Endothelial cell (in vitro differentiated cells): ENCODE data around the gene SYNPO. TPM values are rescaled to one million over a fixed set of nuclear protein-coding genes. Genes with fewer than 3 reads are reported as not detected.

Source experiments
- DNase-seq: peaks from one replicate; pipeline ENCODE4 v3.0.0; 2021; ENCODE audit warnings: low spot score
- H3K27ac Mint-ChIP-seq: one replicate; pipeline ENCODE4 v1.8.0; 2021; ENCODE audit warnings: mixed read lengths, inconsistent platforms; ENCODE audit not compliant: unreplicated experiment
- H3K27me3 Mint-ChIP-seq: one replicate; pipeline ENCODE4 v1.8.0; 2021; ENCODE audit warnings: mild to moderate bottlenecking, moderate library complexity, mixed read lengths, inconsistent platforms; ENCODE audit not compliant: unreplicated experiment
- H3K36me3 Mint-ChIP-seq: one replicate; pipeline ENCODE4 v1.8.0; 2021; ENCODE audit warnings: mild to moderate bottlenecking, low read depth, mixed read lengths, inconsistent platforms; ENCODE audit not compliant: unreplicated experiment
- H3K4me1 Mint-ChIP-seq: one replicate; pipeline ENCODE4 v1.8.0; 2021; ENCODE audit warnings: mild to moderate bottlenecking, mixed read lengths, inconsistent platforms; ENCODE audit not compliant: unreplicated experiment
- H3K4me3 Mint-ChIP-seq: one replicate; pipeline ENCODE4 v1.8.0; 2021; ENCODE audit warnings: mild to moderate bottlenecking, mixed read lengths, inconsistent platforms; ENCODE audit not compliant: unreplicated experiment
- H3K9me3 Mint-ChIP-seq: one replicate; pipeline ENCODE4 v1.8.0; 2021; ENCODE audit warnings: mixed read lengths, inconsistent platforms; ENCODE audit not compliant: unreplicated experiment
- total RNA-seq: library from RNA; stranded (reverse); fragmentation: NEBNext Ultra II Directional; extraction: Animal tissue kit (Norgen Biotek cat#: 25700); gene quantifications from one replicate; pipeline ENCODE4 v1.2.1, GENCODE V29; 2021; ENCODE audit not compliant: unreplicated experiment
- TF ChIP-seq, protein P1 (sequence below): fragments of 200-600 bp; sonication (generic); IDR thresholded peaks from one replicate; pipeline ENCODE4 v1.5.0; 2021; ENCODE audit warnings: antibody characterized with exemption; ENCODE audit not compliant: unreplicated experiment

SYNPO gene
- total RNA-seq, 1 donor from 2014 or later = 94.3 TPM

- Mint-ChIP-seq H3K27me3 (peaks cover 11% of the 10 kb centered on the region), H3K4me1 (peaks cover 14% of the 10 kb centered on the region), H3K27ac (no peak overlapping the region), H3K9me3 (no peaks in the 10 kb centered on the region), H3K36me3 (peaks cover 18% of the 10 kb centered on the region), H3K4me3 (no peak overlapping the region)
- DNase-seq = no peak
- TF ChIP-seq, protein P1, sequence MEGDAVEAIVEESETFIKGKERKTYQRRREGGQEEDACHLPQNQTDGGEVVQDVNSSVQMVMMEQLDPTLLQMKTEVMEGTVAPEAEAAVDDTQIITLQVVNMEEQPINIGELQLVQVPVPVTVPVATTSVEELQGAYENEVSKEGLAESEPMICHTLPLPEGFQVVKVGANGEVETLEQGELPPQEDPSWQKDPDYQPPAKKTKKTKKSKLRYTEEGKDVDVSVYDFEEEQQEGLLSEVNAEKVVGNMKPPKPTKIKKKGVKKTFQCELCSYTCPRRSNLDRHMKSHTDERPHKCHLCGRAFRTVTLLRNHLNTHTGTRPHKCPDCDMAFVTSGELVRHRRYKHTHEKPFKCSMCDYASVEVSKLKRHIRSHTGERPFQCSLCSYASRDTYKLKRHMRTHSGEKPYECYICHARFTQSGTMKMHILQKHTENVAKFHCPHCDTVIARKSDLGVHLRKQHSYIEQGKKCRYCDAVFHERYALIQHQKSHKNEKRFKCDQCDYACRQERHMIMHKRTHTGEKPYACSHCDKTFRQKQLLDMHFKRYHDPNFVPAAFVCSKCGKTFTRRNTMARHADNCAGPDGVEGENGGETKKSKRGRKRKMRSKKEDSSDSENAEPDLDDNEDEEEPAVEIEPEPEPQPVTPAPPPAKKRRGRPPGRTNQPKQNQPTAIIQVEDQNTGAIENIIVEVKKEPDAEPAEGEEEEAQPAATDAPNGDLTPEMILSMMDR = no peak
Measured at GRCh38 chr5:150648294-150649107, 8.0 kb downstream of the SYNPO start.

DNA sequence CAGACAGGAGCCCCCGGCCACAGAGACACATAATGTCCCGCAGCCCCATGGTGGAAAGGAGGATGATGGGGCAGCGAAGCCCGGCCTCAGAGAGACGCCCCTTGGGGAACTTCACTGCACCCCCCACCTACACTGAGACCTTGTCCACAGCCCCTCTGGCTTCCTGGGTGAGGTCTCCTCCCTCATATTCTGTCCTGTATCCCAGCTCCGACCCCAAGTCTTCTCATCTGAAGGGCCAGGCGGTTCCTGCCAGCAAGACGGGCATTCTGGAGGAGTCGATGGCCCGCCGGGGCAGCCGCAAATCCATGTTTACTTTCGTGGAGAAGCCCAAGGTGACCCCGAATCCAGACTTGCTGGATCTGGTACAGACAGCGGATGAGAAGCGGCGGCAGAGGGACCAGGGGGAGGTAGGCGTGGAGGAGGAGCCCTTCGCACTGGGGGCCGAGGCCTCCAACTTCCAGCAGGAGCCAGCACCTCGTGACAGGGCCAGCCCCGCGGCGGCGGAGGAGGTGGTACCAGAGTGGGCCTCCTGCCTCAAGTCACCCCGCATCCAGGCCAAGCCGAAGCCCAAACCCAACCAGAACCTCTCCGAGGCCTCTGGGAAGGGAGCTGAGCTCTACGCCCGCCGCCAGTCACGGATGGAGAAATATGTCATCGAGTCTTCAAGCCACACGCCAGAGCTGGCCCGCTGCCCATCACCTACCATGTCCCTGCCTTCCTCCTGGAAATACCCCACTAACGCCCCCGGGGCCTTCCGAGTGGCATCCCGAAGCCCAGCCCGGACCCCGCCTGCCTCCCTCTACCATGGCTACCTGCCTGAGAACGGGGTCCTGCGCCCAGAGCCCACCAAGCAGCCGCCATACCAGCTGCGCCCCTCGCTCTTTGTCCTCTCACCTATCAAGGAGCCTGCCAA is 8.9 kb downstream of the SYNPO start:
- no peaks in the 10 kb centered on the region for H3K9me3 Mint-ChIP-seq
- peaks cover 17% of the 10 kb centered on the region for H3K4me1 Mint-ChIP-seq
- TF ChIP-seq, protein P1 = no peak
- DNase-seq = no peak
- H3K27me3 Mint-ChIP-seq = peaks cover 11% of the 10 kb centered on the region
- H3K27ac Mint-ChIP-seq = no peak overlapping the region
- peaks cover 18% of the 10 kb centered on the region for H3K36me3 Mint-ChIP-seq
- no peak overlapping the region for H3K4me3 Mint-ChIP-seq

DNA sequence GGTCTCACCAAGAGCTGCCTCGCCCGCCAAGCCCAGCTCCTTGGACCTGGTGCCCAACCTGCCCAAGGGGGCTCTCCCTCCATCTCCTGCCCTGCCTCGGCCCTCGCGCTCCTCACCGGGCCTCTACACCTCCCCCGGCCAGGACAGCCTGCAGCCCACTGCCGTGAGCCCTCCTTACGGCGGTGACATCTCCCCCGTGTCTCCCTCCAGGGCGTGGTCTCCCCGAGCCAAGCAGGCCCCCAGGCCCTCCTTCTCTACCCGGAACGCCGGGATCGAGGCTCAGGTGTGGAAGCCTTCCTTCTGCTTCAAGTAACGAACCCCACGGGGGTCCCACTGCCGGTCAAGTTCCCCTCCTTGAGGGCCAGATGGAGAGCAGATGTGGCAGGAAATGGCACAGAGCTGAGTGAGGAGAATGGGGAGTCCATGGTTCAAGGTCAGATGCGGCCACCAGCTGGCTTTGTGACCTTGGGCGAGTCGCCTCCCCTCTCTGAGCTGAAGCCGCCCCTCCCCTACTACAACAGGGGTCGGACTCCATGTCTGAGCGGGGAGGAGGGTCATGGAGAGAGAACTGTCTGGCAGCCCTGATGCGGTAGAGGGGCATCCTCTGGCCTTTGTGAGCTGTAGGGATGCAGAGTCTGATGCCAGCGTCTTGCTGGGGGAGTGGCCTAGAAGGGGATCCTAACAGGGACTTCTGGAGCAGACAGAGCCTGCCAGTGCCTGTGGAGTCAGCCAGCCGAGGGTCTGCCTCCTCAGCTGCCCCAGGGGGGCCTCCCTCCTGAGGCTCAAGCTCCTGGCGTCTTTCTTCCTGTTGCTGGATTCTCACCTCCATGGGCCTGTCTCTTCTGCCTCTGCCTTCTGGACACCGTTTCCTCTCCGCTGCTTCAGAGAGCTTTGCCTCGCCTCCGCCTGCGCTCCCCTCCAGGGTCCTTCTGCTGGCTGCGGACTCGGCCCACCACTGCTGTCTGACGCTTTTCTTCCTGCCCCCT is 9.9 kb downstream of the SYNPO start:
- TF ChIP-seq, protein P1 = no peak
- no peak for DNase-seq
- Mint-ChIP-seq H3K27me3 (peaks cover 11% of the 10 kb centered on the region), H3K9me3 (no peaks in the 10 kb centered on the region), H3K4me1 (peaks cover 17% of the 10 kb centered on the region), H3K36me3 (peaks cover 18% of the 10 kb centered on the region), H3K4me3 (no peak overlapping the region), H3K27ac (no peak overlapping the region)

- Mint-ChIP-seq H3K27ac (peak overlapping the region; percentile 1), H3K27me3 (peaks cover 13% of the 10 kb centered on the region), H3K36me3 (peaks cover 21% of the 10 kb centered on the region), H3K4me1 (peaks cover 17% of the 10 kb centered on the region), H3K4me3 (no peak overlapping the region), H3K9me3 (no peaks in the 10 kb centered on the region)
- no peak for DNase-seq
- TF ChIP-seq, protein P1 = no peak
Measured at GRCh38 chr5:150651382-150651781, 10.9 kb downstream of the SYNPO start.
